Psoas muscle (tissue), 8 donors: ENCODE measurements around the gene CHST3. TPM values are rescaled to one million over a fixed set of nuclear protein-coding genes. Genes with fewer than 3 reads are reported as not detected.

Experiments used
- ATAC-seq, 4 donors: fragments of 200-7000 bp; cut with Tn5 transposase; one replicate each; pipeline ENCODE4 v1.9.1; 2020; ENCODE audit warnings: moderate library complexity in 3 of 4, mild to moderate bottlenecking in 2 of 4
- DNase-seq, 2 donors: peaks; one replicate each; pipeline ENCODE4 v3.0.0-alpha.2; 2020
- H3K27ac ChIP-seq: fragments of 200-600 bp; one replicate; pipeline ENCODE4 v1.8.0; 2022
- H3K27me3 ChIP-seq, 3 donors: fragments of 200-600 bp in 1 of 3; one replicate each; pipeline versions ENCODE4 v1.6.1 to v1.8.0; 2013 to 2022; ENCODE audit warnings: low read length in 2 of 3, mild to moderate bottlenecking in 2 of 3, moderate library complexity in 1 of 3; ENCODE audit not compliant: insufficient read depth in 3 of 3
- H3K36me3 ChIP-seq, 2 donors: fragments of 200-600 bp in 1 of 2; one replicate each; pipeline versions ENCODE4 v1.6.1 to v1.8.0; 2013 to 2022; ENCODE audit warnings: low read depth in 1 of 2, mild to moderate bottlenecking in 1 of 2, moderate library complexity in 1 of 2; ENCODE audit not compliant: insufficient read depth in 1 of 2
- H3K4me1 ChIP-seq: fragments of 200-600 bp; one replicate; pipeline ENCODE4 v1.8.0; 2022
- H3K4me3 ChIP-seq: fragments of 200-600 bp; one replicate; pipeline ENCODE4 v1.8.0; 2022; ENCODE audit warnings: mild to moderate bottlenecking
- H3K9me3 ChIP-seq: fragments of 200-600 bp; one replicate; pipeline ENCODE4 v1.8.0; 2022
- CTCF ChIP-seq: fragments of 200-600 bp; IDR thresholded peaks from one replicate; pipeline ENCODE4 v1.8.0; 2022; ENCODE audit warnings: antibody characterized with exemption
- WGBS, 3 donors: extraction: QIAGEN DNeasy Blood & Tissue Kit; methylation state at CpG; one replicate each; pipeline versions ENCODE4 v1.1.6 to v1.1.7; 2013; 5-methylcytosine and 5-hydroxymethylcytosine counted together
- intact Hi-C, 2 donors: fragments of 100-400 bp; cut with DNase I; formaldehyde crosslinking; loops; one replicate each; pipeline versions ENCODE4 v1.11.0 to v1.14.2; 2022
- polyA plus RNA-seq, 3 donors: library from polyadenylated mRNA; stranded (reverse); fragments of 200-250 nt; gene quantifications; one replicate each; pipeline ENCODE4 v1.2.3, GENCODE V29; 2013
- total RNA-seq, 4 donors: library from RNA; stranded (reverse); fragmentation: NEBNext Ultra II Directional in 2 of 4; extraction: Animal tissue kit (Norgen Biotek cat#: 25700) in 2 of 4; gene quantifications; one replicate each; pipeline versions ENCODE4 v1.2.1 to v1.2.4, GENCODE V29; 2021 to 2023
- donor health status: healthy with polysubstance abuse.
- donor health status: DM: no; HTN: no; CAD: no; lungs with moderate emphysema.
- donor health status: Bipolar disorder and iron deficiency.
- donor health status: healthy.
- donor health status: DM: yes; HTN: yes; CAD: no.
- donor health status: DM: no; HTN: no; CAD: no.
- donor health status: DM: no; HTN: no; CAD: no.
- donor health status: DM: yes; HTN: yes; CAD: no.

CHST3 gene
- total and polyA plus RNA-seq, 7 donors: 3.3 to 44.0 (median 12.1) TPM

- Histone ChIP-seq H3K27ac (no peak overlapping the region), H3K27me3 (no peaks in the 10 kb centered on the region), H3K4me1 (no peaks in the 10 kb centered on the region), H3K36me3 (no peaks in the 10 kb centered on the region), H3K4me3 (no peak overlapping the region), H3K9me3 (no peaks in the 10 kb centered on the region)
- intact Hi-C loops: no loop called here
- no peak for TF ChIP-seq CTCF
- no peak for DNase-seq
- WGBS, 3 donors: 76 to 85% (median 78%) methylated on average over 5 of the region's 5 CpGs
- ATAC-seq: no peak
Measured at GRCh38 chr10:71927776-71928592, 36.2 kb upstream of the CHST3 start.

- no peak for ATAC-seq
- Histone ChIP-seq H3K4me1 (no peaks in the 10 kb centered on the region), H3K9me3 (no peaks in the 10 kb centered on the region), H3K27me3 (no peaks in the 10 kb centered on the region), H3K36me3 (no peaks in the 10 kb centered on the region), H3K4me3 (no peak overlapping the region), H3K27ac (no peak overlapping the region)
- intact Hi-C loops: no loop called here
- 94 to 98% (median 95%) methylated on average over 1 of the region's 1 CpG for WGBS, 3 donors
- no peak for DNase-seq
- TF ChIP-seq CTCF: no peak
Measured at GRCh38 chr10:71931295-71931694, 32.9 kb upstream of the CHST3 start.

- ATAC-seq: no peak
- no peaks in the 10 kb centered on the region for H3K4me1 ChIP-seq
Measured at GRCh38 chr10:71933651-71934050, 30.5 kb upstream of the CHST3 start.

GRCh38 chr10:71938211-71938610 is 26.0 kb upstream of the CHST3 start:
- intact Hi-C loops: no loop called here
- Histone ChIP-seq H3K27me3 (no peaks in the 10 kb centered on the region), H3K36me3 (no peaks in the 10 kb centered on the region), H3K27ac (no peak overlapping the region), H3K9me3 (no peaks in the 10 kb centered on the region), H3K4me1 (no peaks in the 10 kb centered on the region), H3K4me3 (no peak overlapping the region)
- TF ChIP-seq CTCF: no peak
- WGBS, 3 donors: 100% methylated on average over 1 of the region's 1 CpG
- no peak for ATAC-seq
- DNase-seq: no peak

More at GRCh38 chr10:71933651-71934050, 30.5 kb upstream of the CHST3 start:
- Histone ChIP-seq H3K4me3 (no peak overlapping the region), H3K27me3 (no peaks in the 10 kb centered on the region), H3K36me3 (no peaks in the 10 kb centered on the region), H3K9me3 (no peaks in the 10 kb centered on the region), H3K27ac (no peak overlapping the region)
- DNase-seq: no peak
- 94 to 97% (median 96%) methylated on average over 1 of the region's 1 CpG for WGBS, 3 donors
- intact Hi-C loops: no loop called here
- no peak for TF ChIP-seq CTCF

GRCh38 chr10:71939304-71939703 is 24.9 kb upstream of the CHST3 start:
- no peaks in the 10 kb centered on the region for H3K4me1 ChIP-seq
- no peaks in the 10 kb centered on the region for H3K36me3 ChIP-seq
- no peak for ATAC-seq
- no peaks in the 10 kb centered on the region for H3K9me3 ChIP-seq
- WGBS, 3 donors: 83 to 90% (median 85%) methylated on average over 4 of the region's 4 CpGs
- intact Hi-C loops: no loop called here
- no peak for TF ChIP-seq CTCF
- no peak overlapping the region for H3K4me3 ChIP-seq
- no peaks in the 10 kb centered on the region for H3K27me3 ChIP-seq
- no peak for DNase-seq
- H3K27ac ChIP-seq: no peak overlapping the region
